PC-3 (cell line): ENCODE results near the gene COL13A1.

Experiments used
- CTCF ChIP-seq: fragments of 300-600 bp; sonication (generic); conservative IDR thresholded peaks from 2 replicates; pipeline ENCODE4 v1.5.1; 2017; ENCODE audit warnings: antibody characterized with exemption, low read depth, mild to moderate bottlenecking, low read length
- EZH2 ChIP-seq: fragments of 300-600 bp; sonication (generic); IDR thresholded peaks from one replicate; pipeline ENCODE4 v1.6.1; 2017; ENCODE audit warnings: antibody characterized with exemption, mild to moderate bottlenecking, low read length; ENCODE audit not compliant: unreplicated experiment

GRCh38 chr10:69934768-69935167, 133.1 kb downstream of the COL13A1 start:
- TF ChIP-seq CTCF (peak; percentile 53), EZH2 (no peak)
